ENCODE measurements around the gene MID1IP1. TPM values are rescaled to one million over a fixed set of nuclear protein-coding genes. Genes with fewer than 3 reads are reported as not detected.

MID1IP1 gene
- total RNA-seq, 1 experiment from 2014 or later: 53.8 TPM

GRCh38 chrX:38839944-38840343 lies 38.7 kb downstream of the MID1IP1 start:
- H3K4me3 ChIP-seq (ENCODE audit: low read depth, low read length, poor library complexity, severe bottlenecking): no peak overlapping the region
- H3K27ac ChIP-seq (ENCODE audit: low read depth, low read length, poor library complexity, severe bottlenecking): no peak overlapping the region
- no peaks in the 10 kb centered on the region for H3K4me1 ChIP-seq (ENCODE audit: insufficient read depth, low read length, poor library complexity, severe bottlenecking)
- TF ChIP-seq EZH2 (IDR thresholded peaks at IDR 0.05; ENCODE audit: borderline replicate concordance, low read depth, low read length, poor library complexity, severe bottlenecking): no peak
- TF ChIP-seq, protein P1, sequence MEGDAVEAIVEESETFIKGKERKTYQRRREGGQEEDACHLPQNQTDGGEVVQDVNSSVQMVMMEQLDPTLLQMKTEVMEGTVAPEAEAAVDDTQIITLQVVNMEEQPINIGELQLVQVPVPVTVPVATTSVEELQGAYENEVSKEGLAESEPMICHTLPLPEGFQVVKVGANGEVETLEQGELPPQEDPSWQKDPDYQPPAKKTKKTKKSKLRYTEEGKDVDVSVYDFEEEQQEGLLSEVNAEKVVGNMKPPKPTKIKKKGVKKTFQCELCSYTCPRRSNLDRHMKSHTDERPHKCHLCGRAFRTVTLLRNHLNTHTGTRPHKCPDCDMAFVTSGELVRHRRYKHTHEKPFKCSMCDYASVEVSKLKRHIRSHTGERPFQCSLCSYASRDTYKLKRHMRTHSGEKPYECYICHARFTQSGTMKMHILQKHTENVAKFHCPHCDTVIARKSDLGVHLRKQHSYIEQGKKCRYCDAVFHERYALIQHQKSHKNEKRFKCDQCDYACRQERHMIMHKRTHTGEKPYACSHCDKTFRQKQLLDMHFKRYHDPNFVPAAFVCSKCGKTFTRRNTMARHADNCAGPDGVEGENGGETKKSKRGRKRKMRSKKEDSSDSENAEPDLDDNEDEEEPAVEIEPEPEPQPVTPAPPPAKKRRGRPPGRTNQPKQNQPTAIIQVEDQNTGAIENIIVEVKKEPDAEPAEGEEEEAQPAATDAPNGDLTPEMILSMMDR (conservative IDR thresholded peaks at IDR 0.05; ENCODE audit: low read depth, low read length): no peak
- BruUV-seq (replicated peaks): no TSS peak
- CTCF ChIA-PET: no interaction called here
- POLR2A ChIA-PET (ENCODE audit: low non-redundant PET): no interaction called here
- intact Hi-C loops (cut with micrococcal nuclease; ENCODE audit: unreplicated experiment): no loop called here
- H3K9me3 ChIP-seq (ENCODE audit: low read depth, low read length, poor library complexity, severe bottlenecking): no peaks in the 10 kb centered on the region
- no peaks in the 10 kb centered on the region for H3K36me3 ChIP-seq (ENCODE audit: insufficient read depth, low read length, poor library complexity, severe bottlenecking)
- H3K27me3 ChIP-seq (replicated peaks; ENCODE audit: insufficient read depth, low read depth, low read length, poor library complexity): no peaks in the 10 kb centered on the region
- no peak for DNase-seq (ENCODE audit: low spot score)

DNA sequence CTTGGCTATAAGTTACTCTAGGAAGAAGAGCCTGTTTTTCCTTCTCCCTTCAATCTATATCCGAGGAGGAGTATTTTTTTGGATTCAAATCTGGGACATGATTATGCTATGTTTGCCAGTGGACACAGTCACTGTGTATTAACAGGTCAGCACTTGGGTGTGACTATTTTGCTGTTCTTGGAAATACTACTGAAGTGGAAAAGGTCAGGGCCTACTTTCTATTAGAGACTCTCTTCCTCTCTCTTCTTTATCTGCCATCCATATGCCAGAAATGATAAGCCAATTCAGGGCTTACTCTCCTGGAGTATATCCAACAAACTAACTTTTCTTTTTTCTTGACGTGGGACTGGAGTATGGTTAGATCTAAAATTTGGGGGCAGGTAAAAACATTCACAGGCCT lies 40.5 kb downstream of the MID1IP1 start:
- BruUV-seq (replicated peaks): no TSS peak
- no peaks in the 10 kb centered on the region for H3K27me3 ChIP-seq (replicated peaks; ENCODE audit: insufficient read depth, low read depth, low read length, poor library complexity)
- intact Hi-C loops (cut with micrococcal nuclease; ENCODE audit: unreplicated experiment): no loop called here
- CTCF ChIA-PET: no interaction called here
- no peaks in the 10 kb centered on the region for H3K36me3 ChIP-seq (ENCODE audit: insufficient read depth, low read length, poor library complexity, severe bottlenecking)
- POLR2A ChIA-PET (ENCODE audit: low non-redundant PET): no interaction called here
- H3K27ac ChIP-seq (ENCODE audit: low read depth, low read length, poor library complexity, severe bottlenecking): no peak overlapping the region
- no peak overlapping the region for H3K4me3 ChIP-seq (ENCODE audit: low read depth, low read length, poor library complexity, severe bottlenecking)
- no peak for TF ChIP-seq EZH2 (IDR thresholded peaks at IDR 0.05; ENCODE audit: borderline replicate concordance, low read depth, low read length, poor library complexity, severe bottlenecking)
- TF ChIP-seq, protein P1 (conservative IDR thresholded peaks at IDR 0.05; ENCODE audit: low read depth, low read length): no peak
- no peak for DNase-seq (ENCODE audit: low spot score)
- no peaks in the 10 kb centered on the region for H3K4me1 ChIP-seq (ENCODE audit: insufficient read depth, low read length, poor library complexity, severe bottlenecking)
- H3K9me3 ChIP-seq (ENCODE audit: low read depth, low read length, poor library complexity, severe bottlenecking): no peaks in the 10 kb centered on the region

DNA sequence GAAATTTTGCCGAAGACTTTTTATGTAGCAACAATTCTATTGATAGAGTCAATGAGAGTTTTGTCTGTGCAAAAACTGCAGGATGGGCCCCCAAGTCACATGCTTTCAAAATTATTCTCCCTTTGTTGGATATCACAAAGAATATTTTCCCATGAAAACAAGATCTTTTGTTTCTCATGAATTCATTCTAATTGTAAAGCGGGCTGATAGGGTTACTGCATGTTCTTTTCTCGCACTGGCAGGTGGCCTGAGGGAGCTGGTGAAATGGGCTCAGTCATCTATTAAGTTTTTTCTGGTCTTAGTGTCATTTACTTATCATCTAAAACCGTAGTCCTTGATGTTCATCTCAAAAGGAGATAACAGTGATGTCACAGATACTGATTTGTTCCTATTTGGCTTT lies 44.2 kb downstream of the MID1IP1 start:
- Histone ChIP-seq H3K36me3 (ENCODE audit: insufficient read depth, low read length, poor library complexity, severe bottlenecking) (no peaks in the 10 kb centered on the region), H3K27me3 (replicated peaks; ENCODE audit: insufficient read depth, low read depth, low read length, poor library complexity) (no peaks in the 10 kb centered on the region), H3K9me3 (ENCODE audit: low read depth, low read length, poor library complexity, severe bottlenecking) (no peaks in the 10 kb centered on the region), H3K4me1 (ENCODE audit: insufficient read depth, low read length, poor library complexity, severe bottlenecking) (no peaks in the 10 kb centered on the region), H3K27ac (ENCODE audit: low read depth, low read length, poor library complexity, severe bottlenecking) (no peak overlapping the region), H3K4me3 (ENCODE audit: low read depth, low read length, poor library complexity, severe bottlenecking) (no peak overlapping the region)
- no peak for TF ChIP-seq EZH2 (IDR thresholded peaks at IDR 0.05; ENCODE audit: borderline replicate concordance, low read depth, low read length, poor library complexity, severe bottlenecking)
- TF ChIP-seq, protein P1 (conservative IDR thresholded peaks at IDR 0.05; ENCODE audit: low read depth, low read length): no peak
- intact Hi-C loops (cut with micrococcal nuclease; ENCODE audit: unreplicated experiment): no loop called here
- ChIA-PET CTCF (no interaction called here), POLR2A (ENCODE audit: low non-redundant PET) (no interaction called here)
- no TSS peak for BruUV-seq (replicated peaks)
- DNase-seq (ENCODE audit: low spot score): no peak

Data from A673 (cell line).